Naive B cell (primary cell): Measurements from ENCODE around the gene TNRC18. TPM values are rescaled to one million over a fixed set of nuclear protein-coding genes. Genes with fewer than 3 reads are reported as not detected.
"Not testable (repeated sequence)": the region's sequence is repeated elsewhere in the genome, so short reads cannot be mapped to it uniquely, and the experiment has no call there.

ENCODE experiments used
- ATAC-seq, 2 donors: fragments of 150-1000 bp; cut with Tn5 transposase; 2 replicates each; pipeline ENCODE4 v1.10.0; 2021; ENCODE audit warnings: low read depth in 2 of 2, mild to moderate bottlenecking in 2 of 2, moderate library complexity in 2 of 2
- DNase-seq: peaks from one replicate; pipeline ENCODE4 v3.0.0; 2022
- H3K27ac Mint-ChIP-seq, 6 donors: one replicate each; pipeline ENCODE4 v1.8.0; 2020 to 2022; ENCODE audit warnings: mild to moderate bottlenecking in 6 of 6, mixed read lengths in 6 of 6, moderate library complexity in 5 of 6, inconsistent platforms in 2 of 6
- H3K27me3 Mint-ChIP-seq, 3 donors: one replicate each; pipeline ENCODE4 v1.8.0; 2021 to 2022; ENCODE audit warnings: mixed read lengths in 3 of 3, mild to moderate bottlenecking in 1 of 3
- H3K36me3 Mint-ChIP-seq, 2 donors: one replicate each; pipeline ENCODE4 v1.8.0; 2020 to 2022; ENCODE audit warnings: mixed read lengths in 2 of 2, inconsistent platforms in 1 of 2, mild to moderate bottlenecking in 1 of 2
- H3K4me1 Mint-ChIP-seq, 3 donors: one replicate each; pipeline ENCODE4 v1.8.0; 2020 to 2022; ENCODE audit warnings: mixed read lengths in 3 of 3, inconsistent platforms in 1 of 3, mild to moderate bottlenecking in 1 of 3, moderate library complexity in 1 of 3
- H3K4me3 Mint-ChIP-seq, 8 donors: one replicate each; pipeline ENCODE4 v1.8.0; 2020 to 2022; ENCODE audit warnings: mild to moderate bottlenecking in 8 of 8, mixed read lengths in 8 of 8, moderate library complexity in 8 of 8, inconsistent platforms in 2 of 8
- H3K9me3 Mint-ChIP-seq, 7 donors: one replicate each; pipeline ENCODE4 v1.8.0; 2020 to 2022; ENCODE audit warnings: mixed read lengths in 7 of 7, mild to moderate bottlenecking in 5 of 7, inconsistent platforms in 2 of 7, moderate library complexity in 1 of 7
- polyA plus RNA-seq, 6 donors: library from polyadenylated mRNA; unstranded; fragments of 300-500 nt; fragmentation: Illumina TruSeq; gene quantifications; one replicate each; pipeline ENCODE4 v1.2.3, GENCODE V29; 2021; ENCODE audit warnings: low read depth in 6 of 6

TNRC18 gene
- polyA plus RNA-seq, 6 donors from 2014 or later: 0.29 to 2.9 (median 2.0) TPM; not detected in 1

- Mint-ChIP-seq H3K27ac (peak overlapping the region in 3 of 6 donors; percentile 21 to 89 (median 83)), H3K36me3 (peaks cover 3 to 9% of the 10 kb centered on the region in 2 donors), H3K27me3 (peaks cover 11 to 73% (median 55%) of the 10 kb centered on the region in 3 donors), H3K9me3 (peaks cover 5 to 14% (median 11%) of the 10 kb centered on the region in 7 donors), H3K4me3 (peak overlapping the region; percentile 78 to 93 (median 84)), H3K4me1 (peaks cover 16 to 24% (median 21%) of the 10 kb centered on the region in 3 donors)
- DNase-seq (peak; percentile 38), ATAC-seq (peak; percentile 78 to 83)
These were observed 126.9 kb downstream of the TNRC18 start for GRCh38 chr7:5296611-5297226.

GRCh38 chr7:5296015-5296610 lies 127.5 kb downstream of the TNRC18 start:
- peaks cover 2 to 14% (median 11%) of the 10 kb centered on the region in 7 donors for H3K9me3 Mint-ChIP-seq
- peaks cover 16 to 24% (median 16%) of the 10 kb centered on the region in 3 donors for H3K4me1 Mint-ChIP-seq
- peak overlapping the region in 3 of 6 donors; percentile 55 to 94 (median 71) for H3K27ac Mint-ChIP-seq
- H3K36me3 Mint-ChIP-seq: peaks cover 3 to 9% of the 10 kb centered on the region in 2 donors
- H3K4me3 Mint-ChIP-seq: peak overlapping the region in 5 of 8 donors; percentile 56 to 80 (median 68)
- peaks cover 11 to 67% (median 55%) of the 10 kb centered on the region in 3 donors for H3K27me3 Mint-ChIP-seq
- ATAC-seq (peak in 1 of 2 donors; percentile 22), DNase-seq (no peak)

GRCh38 chr7:5295039-5296014 lies 128.3 kb downstream of the TNRC18 start:
- Mint-ChIP-seq H3K9me3 (peaks cover 0 to 14% (median 11%) of the 10 kb centered on the region in 7 donors), H3K27ac (peak overlapping the region in 1 of 6 donors; percentile 91), H3K36me3 (peaks cover 3 to 9% of the 10 kb centered on the region in 2 donors), H3K4me1 (peaks cover 16 to 24% (median 16%) of the 10 kb centered on the region in 3 donors), H3K27me3 (peaks cover 11 to 61% (median 52%) of the 10 kb centered on the region in 3 donors), H3K4me3 (peak overlapping the region in 6 of 8 donors; percentile 56 to 80 (median 68))
- ATAC-seq: no peak
- no peak for DNase-seq

- H3K27me3 Mint-ChIP-seq: peaks cover 8 to 52% (median 42%) of the 10 kb centered on the region in 3 donors
- H3K27ac Mint-ChIP-seq: peak overlapping the region in 2 of 6 donors; percentile 12 to 78
- H3K4me3 Mint-ChIP-seq: peak overlapping the region in 3 of 8 donors; percentile 23 to 43 (median 33)
- no peak for ATAC-seq
- no peak for DNase-seq
- H3K9me3 Mint-ChIP-seq: peaks cover 0 to 14% (median 11%) of the 10 kb centered on the region in 7 donors
- peaks cover 3 to 9% of the 10 kb centered on the region in 2 donors for H3K36me3 Mint-ChIP-seq
- H3K4me1 Mint-ChIP-seq: peaks cover 16 to 24% (median 16%) of the 10 kb centered on the region in 3 donors
These were observed 129.3 kb downstream of the TNRC18 start for GRCh38 chr7:5294169-5294987.

- H3K4me3 Mint-ChIP-seq, ATAC-seq, DNase-seq, H3K27ac Mint-ChIP-seq, H3K36me3 Mint-ChIP-seq, H3K4me1 Mint-ChIP-seq: not testable (repeated sequence)
- peaks cover 4 to 26% (median 22%) of the 10 kb centered on the region in 3 donors for H3K27me3 Mint-ChIP-seq
- peaks cover 0 to 12% (median 9%) of the 10 kb centered on the region in 7 donors for H3K9me3 Mint-ChIP-seq
These were observed 131.8 kb downstream of the TNRC18 start for GRCh38 chr7:5291711-5292335.

DNA sequence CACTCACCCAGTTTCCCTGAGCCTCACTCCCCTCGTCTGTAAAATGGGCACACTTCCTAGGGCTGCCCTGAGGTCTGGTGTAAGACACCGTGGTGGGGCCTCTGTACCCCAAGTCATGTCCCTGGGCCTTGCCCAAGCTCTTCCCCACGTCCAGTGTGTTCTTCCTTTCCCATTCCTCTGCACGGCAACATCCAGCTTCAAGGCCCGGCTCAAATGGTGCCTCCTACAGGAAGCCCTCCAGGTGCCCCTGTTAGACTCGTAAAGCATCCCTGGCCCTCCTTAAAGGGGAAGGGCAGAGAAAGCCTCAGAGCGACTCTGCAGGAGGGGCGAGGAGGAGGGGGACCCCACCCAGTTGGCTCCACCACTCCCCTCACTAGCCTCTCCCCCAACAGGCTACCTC lies 132.3 kb downstream of the TNRC18 start:
- DNase-seq: no peak
- ATAC-seq: no peak
- H3K4me1 Mint-ChIP-seq: peaks cover 4 to 6% (median 4%) of the 10 kb centered on the region in 3 donors
- peaks cover 5 to 23% (median 20%) of the 10 kb centered on the region in 3 donors for H3K27me3 Mint-ChIP-seq
- H3K4me3 Mint-ChIP-seq: no peak overlapping the region
- peaks cover 0 to 12% (median 9%) of the 10 kb centered on the region in 7 donors for H3K9me3 Mint-ChIP-seq
- H3K27ac Mint-ChIP-seq: no peak overlapping the region
- H3K36me3 Mint-ChIP-seq: peaks cover 3 to 9% of the 10 kb centered on the region in 2 donors

DNA sequence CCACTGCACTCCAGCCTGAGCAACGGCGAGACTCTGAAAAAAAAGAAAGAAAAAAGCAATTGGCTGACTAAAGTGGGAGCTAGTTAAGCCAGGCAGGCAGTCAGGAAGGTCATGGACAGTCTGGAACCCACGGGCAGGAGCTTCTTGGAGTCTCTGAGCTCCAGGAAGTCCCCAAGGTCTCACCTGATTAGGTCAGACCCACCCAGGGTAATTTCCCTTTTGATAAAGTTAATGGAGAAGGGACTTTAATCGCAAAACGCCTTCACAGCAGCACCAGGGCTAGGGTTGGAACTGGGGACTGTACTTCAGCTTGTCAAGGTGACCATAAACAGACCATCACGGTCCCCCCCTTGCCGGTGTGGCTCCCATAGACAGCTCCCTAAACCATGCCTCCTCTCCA lies 134.3 kb downstream of the TNRC18 start:
- H3K36me3 Mint-ChIP-seq: peaks cover 0 to 1% of the 10 kb centered on the region in 2 donors
- DNase-seq (no peak), ATAC-seq (no peak)
- H3K4me1 Mint-ChIP-seq: peaks cover 0 to under 1% (median 0%) of the 10 kb centered on the region in 3 donors
- H3K27me3 Mint-ChIP-seq: peaks cover 5 to 19% (median 13%) of the 10 kb centered on the region in 3 donors
- no peak overlapping the region for H3K27ac Mint-ChIP-seq
- no peak overlapping the region for H3K4me3 Mint-ChIP-seq
- H3K9me3 Mint-ChIP-seq: peaks cover 0 to 4% (median 2%) of the 10 kb centered on the region in 7 donors

- not testable (repeated sequence) for H3K4me1 Mint-ChIP-seq, H3K4me3 Mint-ChIP-seq, DNase-seq, ATAC-seq, H3K36me3 Mint-ChIP-seq, H3K9me3 Mint-ChIP-seq
- Mint-ChIP-seq H3K27ac (peak overlapping the region in 1 of 6 donors; percentile 52), H3K27me3 (peaks cover 5 to 23% (median 17%) of the 10 kb centered on the region in 3 donors)
These were observed 135.1 kb downstream of the TNRC18 start for GRCh38 chr7:5288560-5288959.

DNA sequence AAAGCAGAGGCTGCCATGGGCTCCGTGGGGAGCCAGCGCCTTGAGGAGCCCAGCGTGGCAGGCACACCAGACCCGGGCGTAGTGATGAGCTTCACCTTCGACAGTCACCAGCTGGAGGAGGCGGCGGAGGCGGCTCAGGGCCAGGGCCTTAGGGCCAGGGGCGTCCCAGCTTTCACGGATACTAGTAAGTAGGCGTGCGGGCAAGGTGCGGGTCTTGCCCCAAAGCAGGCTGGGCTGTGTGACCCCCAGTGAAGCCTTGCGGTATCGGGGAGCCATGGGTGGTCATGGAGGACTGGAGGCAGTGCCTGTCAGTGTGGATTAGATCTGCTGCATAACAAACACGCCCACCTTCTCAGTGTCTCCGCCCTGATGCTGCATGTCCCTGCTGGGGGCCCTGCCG lies 135.8 kb downstream of the TNRC18 start:
- no peak overlapping the region for H3K4me3 Mint-ChIP-seq

GRCh38 chr7:5287373-5287772 lies 136.3 kb downstream of the TNRC18 start:
- H3K4me1 Mint-ChIP-seq, H3K4me3 Mint-ChIP-seq, DNase-seq, H3K9me3 Mint-ChIP-seq, ATAC-seq, H3K36me3 Mint-ChIP-seq, H3K27ac Mint-ChIP-seq: not testable (repeated sequence)
- H3K27me3 Mint-ChIP-seq: peaks cover 5 to 23% (median 17%) of the 10 kb centered on the region in 3 donors

More for the DNA sequence above, 135.8 kb downstream of the TNRC18 start:
- Mint-ChIP-seq H3K4me1 (peaks cover 0 to 2% (median 0%) of the 10 kb centered on the region in 3 donors), H3K36me3 (no peaks in the 10 kb centered on the region), H3K9me3 (no peaks in the 10 kb centered on the region), H3K27me3 (peaks cover 5 to 23% (median 17%) of the 10 kb centered on the region in 3 donors), H3K27ac (no peak overlapping the region)
- no peak for ATAC-seq
- no peak for DNase-seq

DNA sequence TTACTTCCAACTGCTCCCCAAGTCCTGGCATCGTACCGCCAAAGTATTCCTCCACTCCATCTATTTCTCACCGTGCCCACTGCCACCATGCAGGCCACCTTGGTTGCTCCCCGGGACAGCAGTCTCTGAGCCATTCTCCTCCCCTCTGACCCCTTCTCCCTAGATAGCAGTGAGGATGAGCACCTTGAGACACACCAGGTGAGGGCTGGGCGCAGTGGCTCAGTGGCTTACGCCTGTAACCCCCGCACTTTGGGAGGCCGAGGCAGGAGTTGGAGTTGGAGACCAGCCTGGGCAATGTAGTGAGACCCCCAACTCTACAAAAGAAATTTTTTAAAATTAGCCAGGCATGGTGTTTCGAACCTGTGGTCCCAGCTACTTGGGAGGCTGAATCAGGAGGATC lies 136.7 kb downstream of the TNRC18 start:
- H3K4me1 Mint-ChIP-seq: peaks cover 0 to 2% (median 0%) of the 10 kb centered on the region in 3 donors
- no peak overlapping the region for H3K4me3 Mint-ChIP-seq
- ATAC-seq (no peak), DNase-seq (no peak)
- H3K27ac Mint-ChIP-seq: no peak overlapping the region
- H3K36me3 Mint-ChIP-seq: no peaks in the 10 kb centered on the region
- peaks cover 5 to 23% (median 17%) of the 10 kb centered on the region in 3 donors for H3K27me3 Mint-ChIP-seq
- H3K9me3 Mint-ChIP-seq: no peaks in the 10 kb centered on the region
